Measurements from ENCODE around the gene FASTKD1. TPM values are rescaled to one million over a fixed set of nuclear protein-coding genes. Genes with fewer than 3 reads are reported as not detected.
"Not testable (repeated sequence)": the region's sequence is repeated elsewhere in the genome, so short reads cannot be mapped to it uniquely, and the experiment has no call there.

FASTKD1 gene
- total RNA-seq, 4 donors from 2014 or later: 8.2 to 22.4 (median 16.1) TPM

DNA sequence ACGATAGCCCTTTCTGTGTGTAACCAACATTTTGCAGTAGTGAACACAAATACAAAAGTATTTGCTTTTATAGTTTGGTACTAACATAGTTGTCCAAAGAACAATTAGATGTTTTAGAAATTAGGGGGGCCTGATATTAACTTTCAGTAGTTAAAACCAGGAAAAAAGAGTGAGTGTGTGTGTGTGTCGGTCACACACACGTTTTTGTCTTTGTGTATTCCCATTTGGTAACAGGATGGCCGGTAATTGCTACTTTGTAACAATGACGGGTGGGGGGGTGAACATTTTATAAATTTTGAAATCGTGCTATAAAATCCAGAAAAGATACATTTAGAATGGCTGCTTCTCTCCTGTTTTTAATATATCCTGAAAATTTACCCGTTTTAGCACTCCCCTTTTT, 12.0 kb upstream of the FASTKD1 start:
- H3K27ac ChIP-seq: no peak overlapping the region
- no peaks in the 10 kb centered on the region for H3K36me3 ChIP-seq
- H3K4me1 ChIP-seq: peaks cover 29% of the 10 kb centered on the region
- no peak for TF ChIP-seq CTCF (IDR thresholded peaks at IDR 0.05)
- no peaks in the 10 kb centered on the region for H3K27me3 ChIP-seq
- H3K4me3 ChIP-seq: peak overlapping the region; percentile 93
- DNase-seq (ENCODE audit: low spot score in 2 of 2): no peak
- H3K9me3 ChIP-seq: no peaks in the 10 kb centered on the region
- WGBS: 17% methylated on average over 7 of the region's 7 CpGs

GRCh38 chr2:169584005-169584877, 10.6 kb upstream of the FASTKD1 start, which contains the start of gene PPIG:
Gene PPIG, plus strand, starts transcription at chr2:169584351. Its CDS starts 19,691 bp downstream, at chr2:169604042.
- Histone ChIP-seq H3K27me3 (no peaks in the 10 kb centered on the region), H3K4me1 (peaks cover 28% of the 10 kb centered on the region), H3K4me3 (peak within 1 kb of the TSS; percentile 93), H3K27ac (peak within 1 kb of the TSS; percentile 99), H3K36me3 (no peaks in the 10 kb centered on the region), H3K9me3 (no peaks in the 10 kb centered on the region)
- peak; percentile 92 to 93 for DNase-seq (ENCODE audit: low spot score in 2 of 2)
- TF ChIP-seq POLR2A (IDR thresholded peaks at IDR 0.05): peak; percentile 25 to 26
- peak; percentile 29 for TF ChIP-seq EP300 (IDR thresholded peaks at IDR 0.05)
- peak; percentile 41 to 77 (median 66) for TF ChIP-seq POLR2AphosphoS5 (IDR thresholded peaks at IDR 0.05)
- TF ChIP-seq CTCF (IDR thresholded peaks at IDR 0.05): no peak
- WGBS: 7% methylated on average over 41 of the region's 49 CpGs

- no peak for TF ChIP-seq POLR2A (IDR thresholded peaks at IDR 0.05)
- no peak overlapping the region for H3K27ac ChIP-seq
- H3K9me3 ChIP-seq: no peaks in the 10 kb centered on the region
- H3K27me3 ChIP-seq: no peaks in the 10 kb centered on the region
- peaks cover 26% of the 10 kb centered on the region for H3K4me1 ChIP-seq
- DNase-seq (ENCODE audit: low spot score in 2 of 2): no peak
- no peaks in the 10 kb centered on the region for H3K36me3 ChIP-seq
- 92% methylated on average over 5 of the region's 5 CpGs for WGBS
- H3K4me3 ChIP-seq: no peak overlapping the region
Observed at GRCh38 chr2:169583518-169583917, 9.9 kb upstream of the FASTKD1 start.

DNA sequence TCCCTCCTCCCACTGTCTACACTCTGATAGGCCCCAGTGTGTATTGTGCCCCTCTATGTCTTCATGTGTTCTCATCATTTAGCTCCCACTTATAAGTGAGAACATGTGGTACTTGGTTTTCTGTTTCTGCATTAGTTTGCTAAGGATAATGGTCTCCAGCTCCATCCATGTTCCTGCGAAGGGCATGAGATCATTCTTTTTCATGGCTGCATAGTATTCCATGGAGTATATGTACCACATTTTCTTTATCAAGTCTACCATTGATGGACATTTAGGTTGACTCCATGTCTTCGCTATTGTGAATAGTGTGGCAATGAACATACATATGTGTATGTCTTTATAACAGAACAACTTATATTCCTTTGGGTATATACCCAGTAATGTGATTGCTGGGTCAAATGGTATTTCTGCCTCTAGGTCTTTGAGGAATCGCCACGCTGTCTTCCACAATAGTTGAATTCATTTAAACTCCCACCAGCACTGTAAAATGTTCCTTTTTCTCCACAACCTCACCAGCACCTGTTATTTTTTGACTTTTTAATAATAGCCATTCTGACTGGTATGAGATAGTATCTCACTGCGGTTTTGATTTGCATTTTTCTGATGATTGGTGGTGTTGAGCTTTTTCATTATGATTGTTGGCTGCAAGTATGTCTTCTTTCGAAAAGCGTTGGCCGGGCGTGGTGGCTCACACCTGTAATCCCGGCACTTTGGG, 9.0 kb upstream of the FASTKD1 start:
- H3K27me3 ChIP-seq; DNase-seq (ENCODE audit: low spot score in 2 of 2); H3K9me3 ChIP-seq; H3K27ac ChIP-seq; H3K36me3 ChIP-seq; H3K4me3 ChIP-seq: not testable (repeated sequence)
- WGBS: 96% methylated on average over 10 of the region's 10 CpGs
- peaks cover 25% of the 10 kb centered on the region for H3K4me1 ChIP-seq

DNA sequence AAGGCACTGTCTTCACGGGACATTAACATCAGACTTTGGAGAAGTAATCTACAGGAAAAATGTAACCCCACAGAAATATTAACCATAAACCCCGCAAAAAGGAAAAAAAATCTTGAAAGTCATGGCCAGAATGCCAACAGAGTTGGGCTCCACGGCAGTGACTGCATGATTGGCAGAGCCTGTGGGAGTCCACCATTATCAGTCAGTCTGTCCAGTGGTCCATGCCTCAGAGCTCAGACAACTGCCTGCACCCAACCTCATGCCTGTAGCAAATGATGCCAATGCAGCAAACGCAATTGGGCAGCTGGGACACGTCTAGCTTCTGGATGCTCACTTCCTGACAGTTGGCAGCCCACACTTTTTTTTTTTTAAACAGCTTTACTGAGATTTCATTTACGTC, 5.4 kb upstream of the FASTKD1 start:
- Histone ChIP-seq H3K4me3 (no peak overlapping the region), H3K36me3 (no peaks in the 10 kb centered on the region), H3K27me3 (no peaks in the 10 kb centered on the region), H3K4me1 (peaks cover 2% of the 10 kb centered on the region), H3K27ac (no peak overlapping the region), H3K9me3 (no peaks in the 10 kb centered on the region)
- no peak for DNase-seq (ENCODE audit: low spot score in 2 of 2)
- 52% methylated on average over 6 of the region's 6 CpGs for WGBS
- no peak for TF ChIP-seq CTCF (IDR thresholded peaks at IDR 0.05)
- no peak for TF ChIP-seq EP300 (IDR thresholded peaks at IDR 0.05)
- no peak for TF ChIP-seq POLR2A (IDR thresholded peaks at IDR 0.05)
- no peak for TF ChIP-seq POLR2AphosphoS5 (IDR thresholded peaks at IDR 0.05)

DNA sequence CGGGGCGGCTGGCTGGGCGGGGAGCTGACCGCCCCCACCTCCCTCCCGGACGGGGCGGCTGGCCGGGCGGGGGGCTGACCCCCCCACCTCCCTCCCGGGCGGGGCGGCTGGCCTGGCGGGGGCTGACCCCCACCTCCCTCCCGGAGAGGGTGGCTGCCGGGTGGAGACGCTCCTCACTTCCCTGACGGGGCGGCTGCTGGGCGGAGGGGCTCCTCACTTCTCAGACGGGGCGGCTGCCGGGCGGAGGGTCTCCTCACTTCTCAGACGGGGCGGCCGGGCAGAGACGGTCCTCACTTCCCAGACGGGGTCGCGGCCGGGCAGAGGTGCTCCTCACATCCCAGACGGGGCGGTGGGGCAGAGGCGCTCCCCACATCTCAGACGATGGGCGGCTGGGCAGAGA, 1.6 kb upstream of the FASTKD1 start:
- H3K4me3 ChIP-seq; H3K27ac ChIP-seq; DNase-seq (ENCODE audit: low spot score in 2 of 2); H3K36me3 ChIP-seq; H3K9me3 ChIP-seq; H3K27me3 ChIP-seq: not testable (repeated sequence)
- peaks cover 15% of the 10 kb centered on the region for H3K4me1 ChIP-seq
- no CpG with 5 or more reads among the region's 36 CpGs for WGBS

DNA sequence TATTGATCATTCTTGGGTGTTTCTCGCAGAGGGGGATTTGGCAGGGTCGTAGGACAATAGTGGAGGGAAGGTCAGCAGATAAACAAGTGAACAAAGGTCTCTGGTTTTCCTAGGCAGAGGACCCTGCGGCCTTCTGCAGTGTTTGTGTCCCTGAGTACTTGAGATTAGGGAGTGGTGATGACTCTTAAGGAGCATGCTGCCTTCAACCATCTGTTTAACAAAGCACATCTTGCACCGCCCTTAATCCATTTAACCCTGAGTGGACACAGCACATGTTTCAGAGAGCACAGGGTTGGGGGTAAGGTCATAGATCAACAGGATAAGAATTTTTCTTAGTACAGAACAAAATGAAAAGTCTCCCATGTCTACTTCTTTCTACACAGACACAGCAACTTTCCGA, 874 bp upstream of the FASTKD1 start:
- H3K36me3 ChIP-seq; DNase-seq (ENCODE audit: low spot score in 2 of 2); H3K9me3 ChIP-seq; H3K27me3 ChIP-seq; H3K4me3 ChIP-seq; H3K27ac ChIP-seq: not testable (repeated sequence)
- peaks cover 15% of the 10 kb centered on the region for H3K4me1 ChIP-seq
- WGBS: 86% methylated on average over 5 of the region's 5 CpGs

All from suprapubic skin (tissue), 4 donors.